HepG2 (cell line): ENCODE results near the gene AUP1. TPM values are rescaled to one million over a fixed set of nuclear protein-coding genes. Genes with fewer than 3 reads are reported as not detected.

ENCODE experiments used
- ARID4A ChIP-seq: sonication (generic); formaldehyde crosslinking; IDR thresholded peaks from 2 replicates; pipeline ENCODE4 v1.5.0; 2020; ENCODE audit warnings: mild to moderate bottlenecking, missing genetic modification reagents, borderline replicate concordance
- ATF7 ChIP-seq, 2 experiments: fragments of 450-650 bp in 1 of 2; sonication (generic) in 1 of 2; formaldehyde crosslinking in 1 of 2; IDR thresholded peaks; 2 replicates each; pipeline versions ENCODE4 v1.4.0 to v1.6.1; 2016 to 2020; ENCODE audit warnings: antibody characterized with exemption in 1 of 2, mild to moderate bottlenecking in 1 of 2, missing genetic modification reagents in 1 of 2
- BORCS8-MEF2B ChIP-seq: sonication (generic); formaldehyde crosslinking; IDR thresholded peaks from 2 replicates; pipeline ENCODE4 v1.8.0; 2022; ENCODE audit warnings: mild to moderate bottlenecking, missing genetic modification reagents
- MTF1 ChIP-seq: sonication (generic); formaldehyde crosslinking; IDR thresholded peaks from 2 replicates; pipeline ENCODE4 v1.5.0; 2020; ENCODE audit warnings: missing genetic modification reagents
- NFE2L1 ChIP-seq: sonication (generic); formaldehyde crosslinking; IDR thresholded peaks from 2 replicates; pipeline ENCODE4 v1.4.0; 2020; ENCODE audit warnings: missing genetic modification reagents, mild to moderate bottlenecking, borderline replicate concordance
- NFKB2 ChIP-seq: sonication (generic); formaldehyde crosslinking; IDR thresholded peaks from 2 replicates; pipeline ENCODE4 v1.4.0; 2020; ENCODE audit warnings: missing genetic modification reagents, borderline replicate concordance
- RBFOX2 ChIP-seq: fragments of 200-400 bp; formaldehyde crosslinking; IDR thresholded peaks from 2 replicates; pipeline ENCODE4 v1.6.1; 2017; ENCODE audit warnings: low read depth, mild to moderate bottlenecking, low read length
- ZMAT3 ChIP-seq: sonication (generic); formaldehyde crosslinking; conservative IDR thresholded peaks from 2 replicates; pipeline ENCODE4 v1.7.0; 2021; ENCODE audit warnings: missing genetic modification reagents
- ZNF432 ChIP-seq: sonication (generic); formaldehyde crosslinking; IDR thresholded peaks from 2 replicates; pipeline ENCODE4 v1.5.0; 2020; ENCODE audit warnings: missing genetic modification reagents, mild to moderate bottlenecking, borderline replicate concordance
- ZNF598 ChIP-seq: sonication (generic); formaldehyde crosslinking; IDR thresholded peaks from 2 replicates; pipeline ENCODE4 v1.5.1; 2020; ENCODE audit warnings: mild to moderate bottlenecking, missing genetic modification reagents, borderline replicate concordance
- ZNF773 ChIP-seq: sonication (generic); formaldehyde crosslinking; IDR thresholded peaks from 2 replicates; pipeline ENCODE4 v1.4.0; 2020; ENCODE audit warnings: missing genetic modification reagents, borderline replicate concordance
- polyA plus RNA-seq, 8 experiments: library from polyadenylated mRNA; depleted of rRNA in 3 of 8; stranded (reverse) in 7 of 8; unstranded in 1 of 8; fragments of >200 nt; fragmentation: Illumina TruSeq in 4 of 8; extraction: Trizol in 4 of 8; gene quantifications; 2 replicates each; pipeline versions ENCODE4 v1.2.1 to v1.2.3, GENCODE V29; 2011 to 2016; ENCODE audit warnings: low read depth in 4 of 8, missing spikeins in 1 of 8, mixed read lengths in 1 of 8; ENCODE audit not compliant: insufficient read depth in 1 of 8
- total RNA-seq, 5 experiments: library from RNA; depleted of rRNA; stranded (reverse); fragments of >200 nt; fragmentation: Illumina TruSeq; extraction: Trizol; gene quantifications; 2 replicates each; pipeline ENCODE4 v1.2.3, GENCODE V29; 2016; ENCODE audit warnings: low read depth in 1 of 5
- TF ChIP-seq, protein P1 (sequence below): sonication (generic); formaldehyde crosslinking; IDR thresholded peaks from 2 replicates; pipeline ENCODE4 v1.5.0; 2020; ENCODE audit warnings: mild to moderate bottlenecking, missing genetic modification reagents
- TF ChIP-seq, protein P2 (sequence below): IDR thresholded peaks from 2 replicates; pipeline ENCODE4 v1.6.1; 2016; ENCODE audit warnings: low read depth, borderline replicate concordance
- TF ChIP-seq, protein P3 (sequence below): sonication (generic); formaldehyde crosslinking; IDR thresholded peaks from 2 replicates; pipeline ENCODE4 v1.8.1; 2023; ENCODE audit warnings: mild to moderate bottlenecking, inconsistent platforms, moderate library complexity, missing genetic modification reagents, borderline replicate concordance

The AUP1 gene
- total and polyA plus RNA-seq, 2 of the 13 experiments (the other 11 are each of a cell fraction or from before 2014, with no cell fraction given) = 174 to 267 TPM

DNA sequence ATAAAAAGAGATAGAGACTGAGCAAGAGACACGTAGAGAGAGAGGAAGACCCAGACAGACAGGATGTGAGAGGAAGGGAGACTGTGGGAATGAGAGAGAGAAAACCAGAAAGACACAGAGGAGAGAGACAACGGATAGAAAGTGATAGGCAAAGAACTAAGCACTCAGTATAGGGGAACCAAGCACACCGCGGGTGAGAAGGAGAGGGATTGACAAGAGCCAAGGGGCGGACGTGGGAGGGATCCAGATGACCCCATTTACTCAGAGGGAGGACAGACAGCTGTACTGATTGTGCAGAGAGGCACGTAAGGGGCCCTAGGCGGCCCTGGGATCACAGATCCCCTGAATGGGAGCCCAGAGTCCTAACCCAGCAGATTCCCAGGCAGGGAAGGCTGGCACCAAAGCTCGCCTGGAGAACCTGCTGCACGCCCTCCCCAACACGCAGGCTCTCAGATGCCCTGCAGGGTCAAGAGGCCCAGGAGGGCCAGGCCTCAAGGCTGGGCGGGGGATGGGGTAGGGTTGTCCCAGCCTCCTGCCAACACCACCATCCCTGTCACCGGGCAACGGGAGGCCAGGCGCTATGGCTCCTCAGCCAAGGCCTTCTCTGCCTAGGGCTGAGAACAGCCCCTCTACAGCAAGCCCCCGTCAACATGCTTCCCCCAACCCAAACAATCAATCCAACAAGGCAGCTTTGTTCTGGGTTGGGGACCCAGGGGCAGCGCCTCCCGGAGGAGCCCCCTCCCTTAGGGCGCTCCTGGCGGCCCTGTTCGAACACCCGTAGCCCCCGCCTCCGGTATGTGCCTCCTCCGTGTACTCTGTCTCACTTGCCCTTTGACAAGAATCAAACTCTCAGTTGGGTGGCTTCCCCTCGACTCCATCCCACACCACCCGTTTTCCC is 23.7 kb upstream of the AUP1 start (continued):
- TF ChIP-seq, protein P1, sequence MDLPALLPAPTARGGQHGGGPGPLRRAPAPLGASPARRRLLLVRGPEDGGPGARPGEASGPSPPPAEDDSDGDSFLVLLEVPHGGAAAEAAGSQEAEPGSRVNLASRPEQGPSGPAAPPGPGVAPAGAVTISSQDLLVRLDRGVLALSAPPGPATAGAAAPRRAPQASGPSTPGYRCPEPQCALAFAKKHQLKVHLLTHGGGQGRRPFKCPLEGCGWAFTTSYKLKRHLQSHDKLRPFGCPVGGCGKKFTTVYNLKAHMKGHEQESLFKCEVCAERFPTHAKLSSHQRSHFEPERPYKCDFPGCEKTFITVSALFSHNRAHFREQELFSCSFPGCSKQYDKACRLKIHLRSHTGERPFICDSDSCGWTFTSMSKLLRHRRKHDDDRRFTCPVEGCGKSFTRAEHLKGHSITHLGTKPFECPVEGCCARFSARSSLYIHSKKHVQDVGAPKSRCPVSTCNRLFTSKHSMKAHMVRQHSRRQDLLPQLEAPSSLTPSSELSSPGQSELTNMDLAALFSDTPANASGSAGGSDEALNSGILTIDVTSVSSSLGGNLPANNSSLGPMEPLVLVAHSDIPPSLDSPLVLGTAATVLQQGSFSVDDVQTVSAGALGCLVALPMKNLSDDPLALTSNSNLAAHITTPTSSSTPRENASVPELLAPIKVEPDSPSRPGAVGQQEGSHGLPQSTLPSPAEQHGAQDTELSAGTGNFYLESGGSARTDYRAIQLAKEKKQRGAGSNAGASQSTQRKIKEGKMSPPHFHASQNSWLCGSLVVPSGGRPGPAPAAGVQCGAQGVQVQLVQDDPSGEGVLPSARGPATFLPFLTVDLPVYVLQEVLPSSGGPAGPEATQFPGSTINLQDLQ = 0 out of 2 replicates have a peak, but pooled peaks have one; percentile 22
- peak; percentile 70; the same call in 1 of the 2 replicates for TF ChIP-seq NFKB2 (CRISPR knock-in tag)
- TF ChIP-seq ZNF773 (CRISPR knock-in tag) = no peak
- TF ChIP-seq, protein P2, sequence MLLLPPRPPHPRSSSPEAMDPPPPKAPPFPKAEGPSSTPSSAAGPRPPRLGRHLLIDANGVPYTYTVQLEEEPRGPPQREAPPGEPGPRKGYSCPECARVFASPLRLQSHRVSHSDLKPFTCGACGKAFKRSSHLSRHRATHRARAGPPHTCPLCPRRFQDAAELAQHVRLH = 0 out of 2 replicates have a peak, but pooled peaks have one; percentile 28
- TF ChIP-seq, protein P3, sequence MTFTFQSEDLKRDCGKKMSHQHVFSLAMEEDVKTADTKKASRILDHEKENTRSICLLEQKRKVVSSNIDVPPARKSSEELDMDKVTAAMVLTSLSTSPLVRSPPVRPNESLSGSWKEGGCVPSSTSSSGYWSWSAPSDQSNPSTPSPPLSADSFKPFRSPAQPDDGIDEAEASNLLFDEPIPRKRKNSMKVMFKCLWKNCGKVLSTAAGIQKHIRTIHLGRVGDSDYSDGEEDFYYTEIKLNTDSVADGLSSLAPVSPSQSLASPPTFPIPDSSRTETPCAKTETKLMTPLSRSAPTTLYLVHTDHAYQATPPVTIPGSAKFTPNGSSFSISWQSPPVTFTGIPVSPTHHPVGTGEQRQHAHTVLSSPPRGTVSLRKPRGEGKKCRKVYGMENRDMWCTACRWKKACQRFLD (CRISPR knock-in tag) = no peak; the same call in 1 of the 2 replicates
- no peak for TF ChIP-seq ZMAT3 (CRISPR knock-in tag)
- TF ChIP-seq ZNF598 = 0 out of 2 replicates have a peak, but pooled peaks have one; percentile 22
- no peak for TF ChIP-seq ZNF432 (CRISPR knock-in tag)
- TF ChIP-seq RBFOX2 = no peak
- no peak for TF ChIP-seq NFE2L1 (CRISPR knock-in tag)
- no peak for TF ChIP-seq ARID4A (CRISPR knock-in tag)
- no peak for TF ChIP-seq BORCS8-MEF2B (CRISPR knock-in tag)
- no peak for TF ChIP-seq ATF7 (IDR thresholded peaks at IDR 0.05)
- peak; percentile 55; the same call in 1 of the 2 replicates for TF ChIP-seq ATF7 (CRISPR knock-in tag; IDR thresholded peaks at IDR 0.05)
- TF ChIP-seq MTF1 = no peak
